Upper lobe of right lung (tissue), 1 donor: ENCODE measurements around the gene JPT2. TPM values are rescaled to one million over a fixed set of nuclear protein-coding genes. Genes with fewer than 3 reads are reported as not detected.

ENCODE experiments used
- ATAC-seq: fragments of 200-7000 bp; cut with Tn5 transposase; one replicate; pipeline ENCODE4 v1.9.1; 2020; ENCODE audit warnings: mild to moderate bottlenecking, moderate library complexity
- DNase-seq: peaks from one replicate; pipeline ENCODE4 v3.0.0-alpha.2; 2020
- H3K27ac ChIP-seq: fragments of 200-600 bp; one replicate; pipeline ENCODE4 v1.8.0; 2022
- H3K27me3 ChIP-seq: fragments of 200-600 bp; one replicate; pipeline ENCODE4 v1.8.0; 2022; ENCODE audit warnings: mild to moderate bottlenecking
- H3K36me3 ChIP-seq: fragments of 200-600 bp; one replicate; pipeline ENCODE4 v1.8.0; 2022
- H3K4me1 ChIP-seq: fragments of 200-600 bp; one replicate; pipeline ENCODE4 v1.8.0; 2022
- H3K4me3 ChIP-seq: fragments of 200-600 bp; one replicate; pipeline ENCODE4 v1.8.0; 2022; ENCODE audit warnings: mild to moderate bottlenecking
- H3K9me3 ChIP-seq: fragments of 200-600 bp; one replicate; pipeline ENCODE4 v1.8.0; 2022
- intact Hi-C: fragments of 100-400 bp; cut with DNase I; formaldehyde crosslinking; loops from one replicate; pipeline ENCODE4 v1.11.0; 2022
- total RNA-seq: library from RNA; stranded (reverse); fragmentation: NEBNext Ultra II Directional; extraction: Animal tissue kit (Norgen Biotek cat#: 25700); gene quantifications from one replicate; pipeline ENCODE4 v1.2.1, GENCODE V29; 2021
- TF ChIP-seq, protein P1 (sequence below): fragments of 200-600 bp; IDR thresholded peaks from one replicate; pipeline ENCODE4 v1.8.0; 2022; ENCODE audit warnings: antibody characterized with exemption
- donor health status: DM: no; HTN: yes; CAD: no; lungs with severe emphysema.

The JPT2 gene
- total RNA-seq, 1 donor from 2014 or later, result 44.8 TPM

DNA sequence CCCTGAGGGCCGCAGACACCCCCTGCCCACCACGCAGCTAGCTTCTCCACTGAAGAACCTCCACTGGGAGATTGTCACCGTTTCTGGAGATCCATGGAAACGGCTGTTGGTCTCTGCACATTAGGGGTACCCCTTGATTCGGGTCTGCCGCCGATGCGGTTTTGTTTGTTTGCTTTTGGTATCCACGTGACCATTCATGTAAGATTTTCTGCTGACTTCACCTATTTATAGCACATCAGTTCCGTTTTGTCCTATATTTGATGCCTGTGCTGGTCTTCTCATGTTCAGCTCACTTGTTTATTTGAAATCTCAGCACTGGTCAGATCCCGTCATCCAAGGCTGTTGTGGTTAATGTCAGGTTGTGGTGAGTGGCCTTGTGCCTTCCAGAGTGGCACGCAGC lies 44.8 kb upstream of the JPT2 start:
- TF ChIP-seq, protein P1, sequence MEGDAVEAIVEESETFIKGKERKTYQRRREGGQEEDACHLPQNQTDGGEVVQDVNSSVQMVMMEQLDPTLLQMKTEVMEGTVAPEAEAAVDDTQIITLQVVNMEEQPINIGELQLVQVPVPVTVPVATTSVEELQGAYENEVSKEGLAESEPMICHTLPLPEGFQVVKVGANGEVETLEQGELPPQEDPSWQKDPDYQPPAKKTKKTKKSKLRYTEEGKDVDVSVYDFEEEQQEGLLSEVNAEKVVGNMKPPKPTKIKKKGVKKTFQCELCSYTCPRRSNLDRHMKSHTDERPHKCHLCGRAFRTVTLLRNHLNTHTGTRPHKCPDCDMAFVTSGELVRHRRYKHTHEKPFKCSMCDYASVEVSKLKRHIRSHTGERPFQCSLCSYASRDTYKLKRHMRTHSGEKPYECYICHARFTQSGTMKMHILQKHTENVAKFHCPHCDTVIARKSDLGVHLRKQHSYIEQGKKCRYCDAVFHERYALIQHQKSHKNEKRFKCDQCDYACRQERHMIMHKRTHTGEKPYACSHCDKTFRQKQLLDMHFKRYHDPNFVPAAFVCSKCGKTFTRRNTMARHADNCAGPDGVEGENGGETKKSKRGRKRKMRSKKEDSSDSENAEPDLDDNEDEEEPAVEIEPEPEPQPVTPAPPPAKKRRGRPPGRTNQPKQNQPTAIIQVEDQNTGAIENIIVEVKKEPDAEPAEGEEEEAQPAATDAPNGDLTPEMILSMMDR, result no peak
- H3K27me3 ChIP-seq, result no peaks in the 10 kb centered on the region
- H3K36me3 ChIP-seq, result peaks cover 82% of the 10 kb centered on the region
- intact Hi-C loops, result no loop called here
- H3K4me3 ChIP-seq, result no peak overlapping the region
- no peak for ATAC-seq
- no peak for DNase-seq
- H3K4me1 ChIP-seq, result no peaks in the 10 kb centered on the region
- H3K9me3 ChIP-seq, result no peaks in the 10 kb centered on the region
- H3K27ac ChIP-seq, result no peak overlapping the region

GRCh38 chr16:1634541-1634940 lies 43.5 kb upstream of the JPT2 start:
- TF ChIP-seq, protein P1, result no peak
- intact Hi-C loops, result no loop called here
- no peak overlapping the region for H3K4me3 ChIP-seq
- no peaks in the 10 kb centered on the region for H3K9me3 ChIP-seq
- no peak for DNase-seq
- no peak overlapping the region for H3K27ac ChIP-seq
- H3K4me1 ChIP-seq, result no peaks in the 10 kb centered on the region
- peaks cover 82% of the 10 kb centered on the region for H3K36me3 ChIP-seq
- no peaks in the 10 kb centered on the region for H3K27me3 ChIP-seq
- no peak for ATAC-seq

DNA sequence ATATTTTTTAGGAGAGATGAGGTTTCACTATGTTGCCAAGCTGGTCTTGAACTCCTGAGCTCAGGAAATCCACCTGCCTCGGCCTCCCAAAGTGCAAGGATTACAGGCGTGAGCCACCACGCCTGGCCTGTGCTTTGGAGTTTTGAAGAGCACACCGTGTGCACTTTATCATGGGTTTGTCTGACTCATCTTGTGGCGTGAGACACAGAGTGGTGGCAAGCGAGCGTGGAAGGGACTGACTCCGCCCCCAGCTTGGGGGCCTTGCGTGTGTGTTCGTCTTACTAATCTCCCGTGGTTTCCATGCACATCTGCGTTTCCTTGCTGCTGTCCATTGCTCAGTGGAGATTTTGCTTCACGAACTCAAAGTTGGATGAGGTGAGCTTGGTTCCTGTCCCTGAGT lies 43.0 kb upstream of the JPT2 start:
- no peak for DNase-seq
- H3K4me1 ChIP-seq, result no peaks in the 10 kb centered on the region
- no peaks in the 10 kb centered on the region for H3K9me3 ChIP-seq
- no peak for ATAC-seq
- no peaks in the 10 kb centered on the region for H3K27me3 ChIP-seq
- no peak overlapping the region for H3K4me3 ChIP-seq
- intact Hi-C loops, result no loop called here
- H3K27ac ChIP-seq, result no peak overlapping the region
- TF ChIP-seq, protein P1, result no peak
- peaks cover 82% of the 10 kb centered on the region for H3K36me3 ChIP-seq

DNA sequence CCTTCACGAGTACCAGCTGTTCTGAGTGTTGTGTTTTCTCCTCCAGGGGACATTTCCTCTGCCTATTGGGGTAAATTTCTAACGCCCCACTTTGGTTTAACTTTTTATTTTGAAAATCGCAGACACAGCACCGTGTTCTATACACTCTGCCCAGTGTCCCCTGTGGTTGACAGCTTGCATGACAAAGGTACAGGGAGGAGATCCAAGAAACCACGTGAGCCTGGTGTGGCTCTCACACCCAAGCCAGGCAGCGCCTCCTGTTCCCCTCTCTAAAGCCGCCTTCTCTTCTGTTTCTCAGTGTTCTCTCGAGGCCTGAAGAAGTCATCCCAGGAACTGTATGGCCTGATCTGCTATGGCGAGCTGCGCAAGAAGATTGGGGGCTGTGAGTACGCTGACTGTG lies 40.6 kb upstream of the JPT2 start:
- Histone ChIP-seq H3K4me1 (peaks cover 4% of the 10 kb centered on the region), H3K9me3 (no peaks in the 10 kb centered on the region), H3K36me3 (peaks cover 87% of the 10 kb centered on the region), H3K27me3 (no peaks in the 10 kb centered on the region), H3K27ac (no peak overlapping the region), H3K4me3 (no peak overlapping the region)
- TF ChIP-seq, protein P1, result no peak
- ATAC-seq (no peak), DNase-seq (no peak)
- intact Hi-C loops, result no loop called here

GRCh38 chr16:1638757-1639156 lies 39.3 kb upstream of the JPT2 start:
- Histone ChIP-seq H3K4me1 (peaks cover 4% of the 10 kb centered on the region), H3K4me3 (no peak overlapping the region), H3K9me3 (no peaks in the 10 kb centered on the region), H3K27me3 (no peaks in the 10 kb centered on the region), H3K27ac (no peak overlapping the region), H3K36me3 (peaks cover 87% of the 10 kb centered on the region)
- intact Hi-C loops, result no loop called here
- no peak for DNase-seq
- TF ChIP-seq, protein P1, result no peak
- no peak for ATAC-seq

DNA sequence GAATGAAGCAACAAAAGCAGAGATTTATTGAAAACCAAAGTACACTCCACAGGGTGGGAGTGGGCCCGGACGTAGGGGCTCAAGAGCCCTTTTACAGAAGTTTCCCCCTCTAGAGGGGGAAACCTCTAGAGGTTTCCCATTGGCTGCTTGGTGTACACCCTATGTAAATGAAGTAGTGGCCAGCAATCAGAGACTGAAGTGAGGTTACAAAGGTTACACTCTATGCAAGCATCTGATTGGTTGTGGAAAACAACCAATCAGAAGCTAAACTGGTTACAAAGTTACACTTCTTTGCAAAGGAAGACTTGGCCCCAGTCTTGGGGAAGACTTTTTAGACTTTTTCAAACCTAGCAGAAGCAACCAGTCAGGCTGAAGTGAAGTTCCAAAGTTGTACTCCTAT lies 38.8 kb upstream of the JPT2 start:
- Histone ChIP-seq H3K4me1 (peaks cover 4% of the 10 kb centered on the region), H3K36me3 (peaks cover 87% of the 10 kb centered on the region), H3K27me3 (no peaks in the 10 kb centered on the region), H3K27ac (no peak overlapping the region), H3K4me3 (no peak overlapping the region), H3K9me3 (no peaks in the 10 kb centered on the region)
- no peak for DNase-seq
- ATAC-seq, result no peak
- TF ChIP-seq, protein P1, result no peak
- intact Hi-C loops, result no loop called here
